ENCODE data around the gene GTF2B.
A peak's percentile ranks its signal among the peaks of the same experiment; 100 is the strongest.
"Not testable (repeated sequence)": the region's sequence is repeated elsewhere in the genome, so short reads cannot be mapped to it uniquely, and the experiment has no call there.

Gene GTF2B

DNA sequence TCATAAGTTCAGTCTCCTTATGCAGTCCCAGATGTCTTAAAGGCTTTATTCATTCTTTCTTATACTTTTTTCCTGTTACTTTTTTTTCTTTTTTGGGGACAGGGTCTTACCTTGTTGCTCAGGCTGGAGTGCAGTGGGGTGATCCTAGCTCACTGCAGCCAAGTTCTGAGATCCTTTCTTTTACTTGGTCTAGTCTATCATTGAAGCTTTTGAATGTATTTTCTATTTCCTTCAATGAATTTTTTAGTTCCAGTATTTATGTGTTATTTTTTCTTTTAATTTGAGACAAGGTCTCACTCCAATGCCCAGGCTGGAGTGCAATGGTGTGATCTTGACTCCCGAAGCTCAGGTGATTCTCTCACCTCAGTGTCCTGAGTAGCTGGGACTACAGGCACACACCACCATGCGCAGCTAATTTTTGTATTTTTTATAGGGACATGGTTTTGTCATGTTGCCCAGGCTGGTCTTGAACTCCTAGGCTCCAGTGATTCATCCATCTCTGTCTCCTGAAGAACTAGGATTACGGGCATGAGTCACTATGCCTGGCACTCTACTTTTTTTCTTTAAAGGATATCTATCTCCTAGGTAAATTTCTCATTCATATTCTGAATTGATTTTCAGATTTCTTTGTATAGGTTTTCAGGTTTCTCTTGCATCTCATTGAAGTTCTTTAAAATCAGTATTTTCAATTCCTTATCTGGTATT is 26.1 kb upstream of the GTF2B start:
- H3K27ac ChIP-seq (ENCODE audit: extremely low read depth, low read depth, low read length) = no peak overlapping the region
- POLR2A ChIA-PET = no interaction called here

DNA sequence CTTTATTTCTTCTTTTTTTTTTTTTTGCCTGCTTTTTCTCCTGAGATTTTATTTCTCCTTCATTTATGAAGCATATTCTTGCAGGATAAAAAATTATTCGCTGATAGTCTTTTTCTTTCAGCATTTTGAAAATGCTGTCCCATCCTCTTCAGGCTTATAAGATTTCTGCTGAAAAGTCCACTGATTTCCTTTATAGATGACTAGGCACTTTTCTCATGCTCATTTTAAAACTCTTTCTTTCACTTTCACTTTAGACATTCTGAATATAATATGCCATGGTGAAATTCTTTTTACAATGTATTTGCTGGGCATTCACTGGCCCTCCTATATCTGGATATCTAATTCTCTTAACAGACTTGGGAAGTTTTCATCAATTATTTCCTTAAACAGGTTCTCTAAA is 25.5 kb upstream of the GTF2B start:
- Histone ChIP-seq H3K9me3 (ENCODE audit: control insufficient read depth, insufficient read depth, low read depth, low read length) (no peaks in the 10 kb centered on the region), H3K4me1 (ENCODE audit: control insufficient read depth, insufficient read depth, low read length) (no peaks in the 10 kb centered on the region), H3K36me3 (ENCODE audit: control insufficient read depth in 2 of 2, insufficient read depth in 1 of 2, low read length in 2 of 2) (peaks cover 0 to 37% of the 10 kb centered on the region in 2 experiments; a peak in 1 of 3 replicates), H3K27ac (ENCODE audit: extremely low read depth, low read depth, low read length) (no peak overlapping the region), H3K4me3 (ENCODE audit: low read depth, low read length) (no peak overlapping the region)
- CTCF ChIA-PET = no interaction called here
- TF ChIP-seq ZNF843 (tag by site-specific recombination; IDR thresholded peaks at IDR 0.05) (no peak), GFI1B (tag by site-specific recombination; IDR thresholded peaks at IDR 0.05) (no peak)
- TF ChIP-seq, protein P1, sequence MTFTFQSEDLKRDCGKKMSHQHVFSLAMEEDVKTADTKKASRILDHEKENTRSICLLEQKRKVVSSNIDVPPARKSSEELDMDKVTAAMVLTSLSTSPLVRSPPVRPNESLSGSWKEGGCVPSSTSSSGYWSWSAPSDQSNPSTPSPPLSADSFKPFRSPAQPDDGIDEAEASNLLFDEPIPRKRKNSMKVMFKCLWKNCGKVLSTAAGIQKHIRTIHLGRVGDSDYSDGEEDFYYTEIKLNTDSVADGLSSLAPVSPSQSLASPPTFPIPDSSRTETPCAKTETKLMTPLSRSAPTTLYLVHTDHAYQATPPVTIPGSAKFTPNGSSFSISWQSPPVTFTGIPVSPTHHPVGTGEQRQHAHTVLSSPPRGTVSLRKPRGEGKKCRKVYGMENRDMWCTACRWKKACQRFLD (tag by site-specific recombination; IDR thresholded peaks at IDR 0.05) = no peak
- POLR2A ChIA-PET = no interaction called here

More for the DNA sequence above, 26.1 kb upstream of the GTF2B start:
- Histone ChIP-seq H3K4me3 (ENCODE audit: low read depth, low read length) (no peak overlapping the region), H3K9me3 (ENCODE audit: control insufficient read depth, insufficient read depth, low read depth, low read length) (no peaks in the 10 kb centered on the region), H3K4me1 (ENCODE audit: control insufficient read depth, insufficient read depth, low read length) (no peaks in the 10 kb centered on the region), H3K36me3 (ENCODE audit: control insufficient read depth in 2 of 2, insufficient read depth in 1 of 2, low read length in 2 of 2) (peaks cover 0 to 42% of the 10 kb centered on the region in 2 experiments; a peak in 1 of 3 replicates)
- CTCF ChIA-PET = no interaction called here
- TF ChIP-seq KLF16 (tag by site-specific recombination; IDR thresholded peaks at IDR 0.05) (no peak), ZNF426 (tag by site-specific recombination; IDR thresholded peaks at IDR 0.05) (no peak), KLF1 (tag by site-specific recombination; IDR thresholded peaks at IDR 0.05) (no peak), ZBTB17 (tag by site-specific recombination; IDR thresholded peaks at IDR 0.05) (no peak), SETDB1 (IDR thresholded peaks at IDR 0.05; ENCODE audit: insufficient read length, low read length) (peak; percentile 86)
- TF ChIP-seq, protein P2, sequence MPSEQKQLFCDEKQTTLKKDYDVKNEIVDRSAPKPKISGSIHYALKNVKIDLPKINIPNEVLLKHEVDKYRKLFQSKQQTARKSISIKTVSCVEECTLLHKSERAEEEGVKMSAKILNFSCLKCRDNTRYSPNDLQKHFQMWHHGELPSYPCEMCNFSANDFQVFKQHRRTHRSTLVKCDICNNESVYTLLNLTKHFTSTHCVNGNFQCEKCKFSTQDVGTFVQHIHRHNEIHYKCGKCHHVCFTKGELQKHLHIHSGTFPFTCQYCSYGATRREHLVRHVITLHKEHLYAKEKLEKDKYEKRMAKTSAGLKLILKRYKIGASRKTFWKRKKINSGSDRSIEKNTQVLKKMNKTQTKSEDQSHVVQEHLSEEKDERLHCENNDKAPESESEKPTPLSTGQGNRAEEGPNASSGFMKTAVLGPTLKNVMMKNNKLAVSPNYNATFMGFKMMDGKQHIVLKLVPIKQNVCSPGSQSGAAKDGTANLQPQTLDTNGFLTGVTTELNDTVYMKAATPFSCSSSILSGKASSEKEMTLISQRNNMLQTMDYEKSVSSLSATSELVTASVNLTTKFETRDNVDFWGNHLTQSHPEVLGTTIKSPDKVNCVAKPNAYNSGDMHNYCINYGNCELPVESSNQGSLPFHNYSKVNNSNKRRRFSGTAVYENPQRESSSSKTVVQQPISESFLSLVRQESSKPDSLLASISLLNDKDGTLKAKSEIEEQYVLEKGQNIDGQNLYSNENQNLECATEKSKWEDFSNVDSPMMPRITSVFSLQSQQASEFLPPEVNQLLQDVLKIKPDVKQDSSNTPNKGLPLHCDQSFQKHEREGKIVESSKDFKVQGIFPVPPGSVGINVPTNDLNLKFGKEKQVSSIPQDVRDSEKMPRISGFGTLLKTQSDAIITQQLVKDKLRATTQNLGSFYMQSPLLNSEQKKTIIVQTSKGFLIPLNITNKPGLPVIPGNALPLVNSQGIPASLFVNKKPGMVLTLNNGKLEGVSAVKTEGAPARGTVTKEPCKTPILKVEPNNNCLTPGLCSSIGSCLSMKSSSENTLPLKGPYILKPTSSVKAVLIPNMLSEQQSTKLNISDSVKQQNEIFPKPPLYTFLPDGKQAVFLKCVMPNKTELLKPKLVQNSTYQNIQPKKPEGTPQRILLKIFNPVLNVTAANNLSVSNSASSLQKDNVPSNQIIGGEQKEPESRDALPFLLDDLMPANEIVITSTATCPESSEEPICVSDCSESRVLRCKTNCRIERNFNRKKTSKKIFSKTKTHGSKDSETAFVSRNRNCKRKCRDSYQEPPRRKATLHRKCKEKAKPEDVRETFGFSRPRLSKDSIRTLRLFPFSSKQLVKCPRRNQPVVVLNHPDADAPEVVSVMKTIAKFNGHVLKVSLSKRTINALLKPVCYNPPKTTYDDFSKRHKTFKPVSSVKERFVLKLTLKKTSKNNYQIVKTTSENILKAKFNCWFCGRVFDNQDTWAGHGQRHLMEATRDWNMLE (tag by site-specific recombination; conservative IDR thresholded peaks at IDR 0.05; ENCODE audit: low read depth) = 0 out of 2 replicates have a peak, but pooled peaks have one; percentile 22
- TF ChIP-seq, protein P3, sequence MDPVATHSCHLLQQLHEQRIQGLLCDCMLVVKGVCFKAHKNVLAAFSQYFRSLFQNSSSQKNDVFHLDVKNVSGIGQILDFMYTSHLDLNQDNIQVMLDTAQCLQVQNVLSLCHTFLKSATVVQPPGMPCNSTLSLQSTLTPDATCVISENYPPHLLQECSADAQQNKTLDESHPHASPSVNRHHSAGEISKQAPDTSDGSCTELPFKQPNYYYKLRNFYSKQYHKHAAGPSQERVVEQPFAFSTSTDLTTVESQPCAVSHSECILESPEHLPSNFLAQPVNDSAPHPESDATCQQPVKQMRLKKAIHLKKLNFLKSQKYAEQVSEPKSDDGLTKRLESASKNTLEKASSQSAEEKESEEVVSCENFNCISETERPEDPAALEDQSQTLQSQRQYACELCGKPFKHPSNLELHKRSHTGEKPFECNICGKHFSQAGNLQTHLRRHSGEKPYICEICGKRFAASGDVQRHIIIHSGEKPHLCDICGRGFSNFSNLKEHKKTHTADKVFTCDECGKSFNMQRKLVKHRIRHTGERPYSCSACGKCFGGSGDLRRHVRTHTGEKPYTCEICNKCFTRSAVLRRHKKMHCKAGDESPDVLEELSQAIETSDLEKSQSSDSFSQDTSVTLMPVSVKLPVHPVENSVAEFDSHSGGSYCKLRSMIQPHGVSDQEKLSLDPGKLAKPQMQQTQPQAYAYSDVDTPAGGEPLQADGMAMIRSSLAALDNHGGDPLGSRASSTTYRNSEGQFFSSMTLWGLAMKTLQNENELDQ (tag by site-specific recombination; IDR thresholded peaks at IDR 0.05; ENCODE audit: low read depth) = no peak
- TF ChIP-seq, protein P4, sequence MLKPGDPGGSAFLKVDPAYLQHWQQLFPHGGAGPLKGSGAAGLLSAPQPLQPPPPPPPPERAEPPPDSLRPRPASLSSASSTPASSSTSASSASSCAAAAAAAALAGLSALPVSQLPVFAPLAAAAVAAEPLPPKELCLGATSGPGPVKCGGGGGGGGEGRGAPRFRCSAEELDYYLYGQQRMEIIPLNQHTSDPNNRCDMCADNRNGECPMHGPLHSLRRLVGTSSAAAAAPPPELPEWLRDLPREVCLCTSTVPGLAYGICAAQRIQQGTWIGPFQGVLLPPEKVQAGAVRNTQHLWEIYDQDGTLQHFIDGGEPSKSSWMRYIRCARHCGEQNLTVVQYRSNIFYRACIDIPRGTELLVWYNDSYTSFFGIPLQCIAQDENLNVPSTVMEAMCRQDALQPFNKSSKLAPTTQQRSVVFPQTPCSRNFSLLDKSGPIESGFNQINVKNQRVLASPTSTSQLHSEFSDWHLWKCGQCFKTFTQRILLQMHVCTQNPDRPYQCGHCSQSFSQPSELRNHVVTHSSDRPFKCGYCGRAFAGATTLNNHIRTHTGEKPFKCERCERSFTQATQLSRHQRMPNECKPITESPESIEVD (tag by site-specific recombination; IDR thresholded peaks at IDR 0.05) = no peak

DNA sequence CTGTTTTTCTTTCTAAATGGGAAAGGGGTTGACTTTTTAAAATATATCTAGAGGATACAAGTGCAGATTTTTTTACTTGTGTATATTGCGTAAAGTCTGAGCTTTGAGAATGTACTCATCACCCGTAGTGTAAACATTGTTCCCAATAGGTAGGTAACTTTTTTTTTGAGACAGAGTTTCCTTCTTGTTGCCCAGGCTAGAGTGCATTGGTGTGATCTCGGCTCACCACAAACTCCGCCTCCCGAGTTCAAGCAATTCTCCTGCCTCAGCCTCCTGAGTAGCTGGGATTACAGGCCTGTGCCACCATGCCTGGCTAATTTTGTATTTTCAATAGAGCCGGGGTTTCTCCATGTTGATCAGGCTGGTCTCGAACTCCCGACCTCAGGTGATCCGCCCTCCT is 20.4 kb upstream of the GTF2B start:
- H3K4me1 ChIP-seq (ENCODE audit: control insufficient read depth, insufficient read depth, low read length); H3K4me3 ChIP-seq (ENCODE audit: low read depth, low read length); H3K36me3 ChIP-seq (ENCODE audit: control insufficient read depth in 2 of 2, insufficient read depth in 1 of 2, low read length in 2 of 2); H3K9me3 ChIP-seq (ENCODE audit: control insufficient read depth, insufficient read depth, low read depth, low read length); H3K27ac ChIP-seq (ENCODE audit: extremely low read depth, low read depth, low read length); POLR2A ChIA-PET; CTCF ChIA-PET: not testable (repeated sequence)

All from HEK293 (cell line).